ENCODE data around the gene MYL7. TPM values are rescaled to one million over a fixed set of nuclear protein-coding genes. Genes with fewer than 3 reads are reported as not detected.

Gene MYL7
- total RNA-seq, 2 experiments from 2014 or later: not detected

DNA sequence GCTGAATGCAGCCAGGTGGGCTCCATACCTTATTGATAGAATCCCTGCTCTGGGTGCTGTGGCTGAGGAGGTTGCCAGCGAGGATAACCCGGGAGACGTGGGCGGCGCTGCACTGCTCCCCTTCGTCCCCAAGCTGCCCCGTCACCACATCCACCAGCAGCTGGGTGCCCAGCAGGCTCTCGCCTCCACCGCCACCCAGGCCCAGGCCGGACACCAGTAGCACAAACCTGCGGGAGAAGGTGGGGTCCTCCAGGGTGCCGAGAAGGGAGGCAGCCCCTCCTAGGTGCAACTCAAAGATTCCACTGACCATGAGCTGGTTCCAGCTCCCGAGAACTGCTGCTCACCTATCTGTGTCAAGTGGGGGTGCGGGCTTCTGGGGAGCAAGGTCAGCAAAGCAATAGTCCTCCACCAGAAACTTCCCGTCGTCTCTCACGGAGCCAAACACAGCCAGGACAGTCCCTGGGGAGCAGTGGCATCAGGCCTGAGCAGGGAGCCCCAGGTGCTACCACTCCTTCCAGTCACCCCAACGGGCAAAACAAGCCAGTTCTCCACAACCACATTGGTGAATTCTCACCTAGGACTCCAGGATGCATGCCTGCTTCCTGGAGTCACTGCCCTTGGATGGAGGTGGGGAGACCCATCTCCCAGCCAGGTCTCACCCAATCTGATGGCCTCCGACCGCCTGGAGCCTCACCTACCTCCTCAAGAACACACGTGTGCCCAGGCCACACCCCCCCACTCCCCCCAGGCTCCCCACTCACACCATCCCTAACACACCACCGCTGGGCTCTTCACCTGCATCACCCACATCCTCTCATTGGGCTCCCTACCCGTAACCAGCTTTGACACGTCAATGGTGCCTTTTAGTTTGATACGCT lies 24.1 kb downstream of the MYL7 start:
- H3K4me1 Mint-ChIP-seq (ENCODE audit: low read depth): peaks cover 8% of the 10 kb centered on the region
- H3K27ac Mint-ChIP-seq: no peak overlapping the region
- peaks cover 0 to 8% of the 10 kb centered on the region in 2 experiments for H3K9me3 ChIP-seq (ENCODE audit: control insufficient read depth in 1 of 2, insufficient read depth in 1 of 2, low read length in 2 of 2)
- TF ChIP-seq, protein P1, sequence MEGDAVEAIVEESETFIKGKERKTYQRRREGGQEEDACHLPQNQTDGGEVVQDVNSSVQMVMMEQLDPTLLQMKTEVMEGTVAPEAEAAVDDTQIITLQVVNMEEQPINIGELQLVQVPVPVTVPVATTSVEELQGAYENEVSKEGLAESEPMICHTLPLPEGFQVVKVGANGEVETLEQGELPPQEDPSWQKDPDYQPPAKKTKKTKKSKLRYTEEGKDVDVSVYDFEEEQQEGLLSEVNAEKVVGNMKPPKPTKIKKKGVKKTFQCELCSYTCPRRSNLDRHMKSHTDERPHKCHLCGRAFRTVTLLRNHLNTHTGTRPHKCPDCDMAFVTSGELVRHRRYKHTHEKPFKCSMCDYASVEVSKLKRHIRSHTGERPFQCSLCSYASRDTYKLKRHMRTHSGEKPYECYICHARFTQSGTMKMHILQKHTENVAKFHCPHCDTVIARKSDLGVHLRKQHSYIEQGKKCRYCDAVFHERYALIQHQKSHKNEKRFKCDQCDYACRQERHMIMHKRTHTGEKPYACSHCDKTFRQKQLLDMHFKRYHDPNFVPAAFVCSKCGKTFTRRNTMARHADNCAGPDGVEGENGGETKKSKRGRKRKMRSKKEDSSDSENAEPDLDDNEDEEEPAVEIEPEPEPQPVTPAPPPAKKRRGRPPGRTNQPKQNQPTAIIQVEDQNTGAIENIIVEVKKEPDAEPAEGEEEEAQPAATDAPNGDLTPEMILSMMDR (IDR thresholded peaks at IDR 0.05): no peak
- H3K4me3 ChIP-seq (ENCODE audit: low read length): no peak overlapping the region
- intact Hi-C loops (cut with DNase I, micrococcal nuclease): no loop called here
- H3K4me1 ChIP-seq (ENCODE audit: insufficient read depth, low read length): peaks cover 8% of the 10 kb centered on the region
- no peaks in the 10 kb centered on the region for H3K27me3 Mint-ChIP-seq
- H3K4me3 Mint-ChIP-seq: no peak overlapping the region
- H3K27me3 ChIP-seq (ENCODE audit: control insufficient read depth in 1 of 2, insufficient read depth in 2 of 2, low read length in 2 of 2): no peaks in the 10 kb centered on the region
- H3K9me3 Mint-ChIP-seq: no peaks in the 10 kb centered on the region
- ATAC-seq (ENCODE audit: poor library complexity): no peak
- H3K36me3 Mint-ChIP-seq (ENCODE audit: low read depth): peaks cover 62% of the 10 kb centered on the region
- DNase-seq: no peak
- CTCF ChIA-PET: no interaction called here
- POLR2A ChIA-PET: interaction anchor here (0.6 to 1.1 kb wide), 2 partner anchors 7 to 12 kb away, joined by 3 read pairs; no protein-coding TSS in a partner anchor
- peaks cover 63% of the 10 kb centered on the region for H3K36me3 ChIP-seq (ENCODE audit: insufficient read depth, low read length)
- no peak overlapping the region for H3K27ac ChIP-seq (ENCODE audit: low read depth in 1 of 2, low read length in 2 of 2)

DNA sequence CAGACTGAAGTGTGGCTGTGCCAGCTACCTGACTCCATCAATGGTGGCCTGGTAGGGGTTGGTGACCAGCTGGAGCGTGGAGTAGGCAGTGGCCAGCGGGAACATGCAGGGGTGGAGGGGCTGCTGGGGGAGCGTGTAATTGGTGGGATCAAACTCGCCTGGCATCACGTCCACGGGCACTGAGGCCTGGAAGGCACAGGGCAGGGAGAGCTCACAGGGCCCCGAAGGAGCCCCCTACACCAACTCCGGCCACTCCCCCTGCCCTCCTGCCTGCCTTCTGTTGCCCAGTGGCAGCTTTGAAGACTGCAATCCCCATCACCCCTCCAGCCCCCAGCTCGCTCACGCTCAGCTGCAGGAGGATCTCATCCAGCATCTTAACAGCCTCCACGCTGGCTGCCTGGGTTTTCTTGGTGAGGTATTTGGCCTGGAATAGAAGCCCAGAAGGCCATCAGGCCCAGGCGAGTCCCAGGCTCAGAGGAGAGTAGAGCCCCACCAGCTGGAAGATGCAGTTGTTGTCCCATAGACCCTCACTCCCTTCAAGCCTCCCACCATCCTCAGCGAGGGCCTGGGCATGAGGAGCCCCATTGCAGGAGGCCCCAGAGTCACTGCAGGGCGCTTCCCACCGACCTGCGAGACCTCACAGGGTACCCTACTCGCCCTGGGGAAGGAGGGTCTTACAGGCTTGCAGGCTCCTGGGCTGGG lies 24.9 kb downstream of the MYL7 start:
- DNase-seq: no peak
- intact Hi-C loops (cut with DNase I, micrococcal nuclease): no loop called here
- H3K9me3 Mint-ChIP-seq: no peaks in the 10 kb centered on the region
- Histone ChIP-seq H3K4me1 (ENCODE audit: insufficient read depth, low read length) (peaks cover 4% of the 10 kb centered on the region), H3K4me3 (ENCODE audit: low read length) (no peak overlapping the region), H3K27ac (ENCODE audit: low read depth in 1 of 2, low read length in 2 of 2) (no peak overlapping the region), H3K9me3 (ENCODE audit: control insufficient read depth in 1 of 2, insufficient read depth in 1 of 2, low read length in 2 of 2) (peaks cover 0 to 8% of the 10 kb centered on the region in 2 experiments), H3K27me3 (ENCODE audit: control insufficient read depth in 1 of 2, insufficient read depth in 2 of 2, low read length in 2 of 2) (no peaks in the 10 kb centered on the region), H3K36me3 (ENCODE audit: insufficient read depth, low read length) (peaks cover 56% of the 10 kb centered on the region)
- H3K36me3 Mint-ChIP-seq (ENCODE audit: low read depth): peaks cover 69% of the 10 kb centered on the region
- H3K27ac Mint-ChIP-seq: no peak overlapping the region
- ChIA-PET POLR2A (interaction anchor here (0.6 to 1.1 kb wide), 2 partner anchors 8 to 11 kb away, joined by 3 read pairs; no protein-coding TSS in a partner anchor), CTCF (no interaction called here)
- no peak for ATAC-seq (ENCODE audit: poor library complexity)
- TF ChIP-seq, protein P1 (IDR thresholded peaks at IDR 0.05): no peak
- H3K4me3 Mint-ChIP-seq: no peak overlapping the region
- H3K27me3 Mint-ChIP-seq: no peaks in the 10 kb centered on the region
- H3K4me1 Mint-ChIP-seq (ENCODE audit: low read depth): peaks cover 7% of the 10 kb centered on the region

DNA sequence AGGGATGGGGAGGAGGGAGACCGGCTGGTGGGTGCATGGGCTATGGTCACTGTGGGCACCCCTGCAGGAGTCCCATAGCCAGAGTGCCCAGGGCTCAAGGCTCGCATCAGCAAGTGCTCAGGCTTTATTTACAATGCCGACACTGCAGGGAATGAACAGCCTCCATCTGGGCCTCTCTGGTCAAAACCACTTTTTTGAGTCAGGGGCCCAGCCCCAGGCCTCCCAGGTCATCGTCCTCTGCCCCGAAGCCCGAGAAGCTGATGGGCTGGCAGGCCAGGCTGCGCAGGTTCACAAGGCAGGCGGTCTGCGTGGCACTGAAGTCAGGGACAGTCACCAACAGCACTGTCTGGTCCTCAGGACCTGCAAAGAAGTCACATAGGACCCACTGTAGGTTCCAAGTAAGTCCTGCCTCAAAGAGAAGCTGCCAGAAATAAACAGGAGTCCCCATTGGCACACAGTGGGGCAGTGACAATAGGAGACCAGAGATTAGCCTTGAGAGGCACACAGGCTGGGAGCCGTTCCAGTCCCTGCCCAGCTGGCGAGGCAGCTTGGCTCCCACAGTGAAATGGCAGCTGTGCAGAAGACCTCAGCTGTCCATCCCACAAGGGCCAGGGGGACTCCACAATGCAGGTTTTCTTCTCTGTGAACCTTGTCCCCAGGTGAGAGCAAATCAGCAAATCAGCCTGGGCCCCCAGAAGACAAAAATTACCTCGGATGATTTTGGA lies 26.4 kb downstream of the MYL7 start:
- CTCF ChIA-PET: no interaction called here
- intact Hi-C loops (cut with DNase I, micrococcal nuclease): no loop called here
- TF ChIP-seq, protein P1 (IDR thresholded peaks at IDR 0.05): no peak
- ATAC-seq (ENCODE audit: poor library complexity) (no peak), DNase-seq (no peak)
- no peak overlapping the region for H3K4me3 Mint-ChIP-seq
- H3K27ac Mint-ChIP-seq: no peak overlapping the region
- peaks cover 41% of the 10 kb centered on the region for H3K36me3 ChIP-seq (ENCODE audit: insufficient read depth, low read length)
- H3K27me3 ChIP-seq (ENCODE audit: control insufficient read depth in 1 of 2, insufficient read depth in 2 of 2, low read length in 2 of 2): no peaks in the 10 kb centered on the region
- H3K4me1 ChIP-seq (ENCODE audit: insufficient read depth, low read length): peaks cover under 1% of the 10 kb centered on the region
- peaks cover 0 to 8% of the 10 kb centered on the region in 2 experiments for H3K9me3 ChIP-seq (ENCODE audit: control insufficient read depth in 1 of 2, insufficient read depth in 1 of 2, low read length in 2 of 2)
- POLR2A ChIA-PET: interaction anchor here (0.6 kb wide), 1 partner anchor 441 kb away, joined by 3 read pairs; no protein-coding TSS in a partner anchor
- H3K36me3 Mint-ChIP-seq (ENCODE audit: low read depth): peaks cover 68% of the 10 kb centered on the region
- no peaks in the 10 kb centered on the region for H3K27me3 Mint-ChIP-seq
- H3K4me1 Mint-ChIP-seq (ENCODE audit: low read depth): no peaks in the 10 kb centered on the region
- H3K9me3 Mint-ChIP-seq: no peaks in the 10 kb centered on the region
- H3K27ac ChIP-seq (ENCODE audit: low read depth in 1 of 2, low read length in 2 of 2): no peak overlapping the region
- no peak overlapping the region for H3K4me3 ChIP-seq (ENCODE audit: low read length)

Measured in CD4-positive, alpha-beta T cell (primary cell).